ENCODE data around the gene TMPRSS2.

Gene TMPRSS2

DNA sequence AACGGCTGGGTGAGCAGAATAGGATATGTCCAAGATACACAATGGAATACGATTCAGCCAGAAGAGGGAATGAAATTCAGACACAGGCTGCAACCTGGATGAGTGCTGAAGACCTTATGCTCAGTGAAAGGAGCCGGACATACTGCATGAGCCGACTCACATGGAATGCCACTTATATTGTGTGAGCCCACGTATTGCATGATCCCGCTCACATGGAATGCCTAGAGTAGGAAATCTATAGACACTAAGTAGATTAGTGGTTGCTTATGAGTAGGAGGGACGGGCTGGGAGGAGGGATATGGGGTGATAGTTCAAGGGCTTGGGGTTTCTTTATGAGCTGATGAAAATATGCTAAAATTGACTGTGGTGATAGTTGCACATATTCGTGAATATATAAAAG, 26.8 kb downstream of the TMPRSS2 start:
- Histone ChIP-seq H3K4me3 (ENCODE audit: low read depth, low read length) (no peak overlapping the region), H3K27me3 (ENCODE audit: control insufficient read depth, insufficient read depth, low read length) (no peaks in the 10 kb centered on the region), H3K36me3 (ENCODE audit: control insufficient read depth, insufficient read depth, low read length) (no peaks in the 10 kb centered on the region)

DNA sequence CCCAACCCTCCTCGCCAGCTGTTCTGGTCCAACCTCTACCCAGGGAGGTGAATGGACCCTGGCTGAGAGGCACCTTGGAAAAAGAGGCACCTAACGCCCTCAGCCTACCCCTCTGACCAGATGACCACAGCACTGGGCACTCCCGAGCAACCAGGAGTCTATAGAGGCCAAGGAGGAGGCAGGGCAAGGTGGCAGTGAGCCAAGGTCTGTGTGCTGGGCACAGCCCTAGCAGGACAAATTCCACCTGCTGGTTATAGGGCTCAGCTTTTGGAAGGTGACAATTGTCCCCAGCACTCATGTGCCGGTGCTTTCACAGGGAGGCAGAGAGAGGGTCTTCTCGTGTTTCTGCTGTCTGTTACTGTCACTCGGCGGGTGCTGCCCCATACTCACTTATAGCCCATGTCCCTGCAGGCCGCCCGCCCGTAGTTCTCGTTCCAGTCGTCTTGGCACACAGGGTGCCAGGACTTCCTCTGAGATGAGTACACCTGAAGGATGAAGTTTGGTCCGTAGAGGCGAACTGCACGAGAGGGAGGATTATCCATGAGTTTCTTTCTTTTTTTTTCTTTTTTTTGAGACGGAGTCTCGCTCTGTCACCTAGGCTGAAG, 27.8 kb downstream of the TMPRSS2 start:
- no peak overlapping the region for H3K9ac ChIP-seq (ENCODE audit: low read length)
- no peaks in the 10 kb centered on the region for H3K27me3 ChIP-seq (ENCODE audit: control insufficient read depth, insufficient read depth, low read length)
- no peaks in the 10 kb centered on the region for H3K9me3 ChIP-seq (ENCODE audit: control insufficient read depth, insufficient read depth, low read depth, low read length)
- no peaks in the 10 kb centered on the region for H3K36me3 ChIP-seq (ENCODE audit: control insufficient read depth, insufficient read depth, low read length)
- H3K4me3 ChIP-seq (ENCODE audit: low read depth, low read length) = no peak overlapping the region
- H3K27ac ChIP-seq (ENCODE audit: low read depth, low read length) = no peak overlapping the region
- H3K4me1 ChIP-seq (ENCODE audit: control insufficient read depth, insufficient read depth, low read length) = peaks cover 28% of the 10 kb centered on the region

More for the DNA sequence above, 26.8 kb downstream of the TMPRSS2 start:
- no peak overlapping the region for H3K27ac ChIP-seq (ENCODE audit: low read depth, low read length)
- peaks cover 28% of the 10 kb centered on the region for H3K4me1 ChIP-seq (ENCODE audit: control insufficient read depth, insufficient read depth, low read length)
- H3K9ac ChIP-seq (ENCODE audit: low read length) = no peak overlapping the region
- H3K9me3 ChIP-seq (ENCODE audit: control insufficient read depth, insufficient read depth, low read depth, low read length) = no peaks in the 10 kb centered on the region

DNA sequence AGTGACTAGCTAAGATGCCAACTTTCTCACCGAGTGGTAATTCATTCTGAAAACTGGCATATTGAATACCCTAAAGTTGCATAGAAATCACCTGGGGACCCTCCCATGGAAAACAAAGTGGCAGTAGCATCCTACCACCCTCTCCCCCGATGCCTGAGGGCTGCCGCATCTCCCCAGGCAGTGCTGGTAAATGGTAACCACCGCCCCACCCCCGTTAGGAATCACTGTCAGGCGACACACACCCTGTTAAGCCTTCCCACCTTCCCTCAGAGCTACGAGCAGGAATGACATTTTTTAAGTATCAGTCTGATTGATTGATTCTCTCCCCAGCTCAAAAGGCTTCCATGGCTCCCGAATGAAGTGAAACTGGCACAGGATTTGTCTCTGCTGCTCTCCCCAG, 28.3 kb downstream of the TMPRSS2 start:
- Histone ChIP-seq H3K27ac (ENCODE audit: low read depth, low read length) (no peak overlapping the region), H3K4me1 (ENCODE audit: control insufficient read depth, insufficient read depth, low read length) (peaks cover 28% of the 10 kb centered on the region), H3K27me3 (ENCODE audit: control insufficient read depth, insufficient read depth, low read length) (no peaks in the 10 kb centered on the region), H3K4me3 (ENCODE audit: low read depth, low read length) (no peak overlapping the region), H3K9me3 (ENCODE audit: control insufficient read depth, insufficient read depth, low read depth, low read length) (no peaks in the 10 kb centered on the region), H3K9ac (ENCODE audit: low read length) (no peak overlapping the region), H3K36me3 (ENCODE audit: control insufficient read depth, insufficient read depth, low read length) (no peaks in the 10 kb centered on the region)

DNA sequence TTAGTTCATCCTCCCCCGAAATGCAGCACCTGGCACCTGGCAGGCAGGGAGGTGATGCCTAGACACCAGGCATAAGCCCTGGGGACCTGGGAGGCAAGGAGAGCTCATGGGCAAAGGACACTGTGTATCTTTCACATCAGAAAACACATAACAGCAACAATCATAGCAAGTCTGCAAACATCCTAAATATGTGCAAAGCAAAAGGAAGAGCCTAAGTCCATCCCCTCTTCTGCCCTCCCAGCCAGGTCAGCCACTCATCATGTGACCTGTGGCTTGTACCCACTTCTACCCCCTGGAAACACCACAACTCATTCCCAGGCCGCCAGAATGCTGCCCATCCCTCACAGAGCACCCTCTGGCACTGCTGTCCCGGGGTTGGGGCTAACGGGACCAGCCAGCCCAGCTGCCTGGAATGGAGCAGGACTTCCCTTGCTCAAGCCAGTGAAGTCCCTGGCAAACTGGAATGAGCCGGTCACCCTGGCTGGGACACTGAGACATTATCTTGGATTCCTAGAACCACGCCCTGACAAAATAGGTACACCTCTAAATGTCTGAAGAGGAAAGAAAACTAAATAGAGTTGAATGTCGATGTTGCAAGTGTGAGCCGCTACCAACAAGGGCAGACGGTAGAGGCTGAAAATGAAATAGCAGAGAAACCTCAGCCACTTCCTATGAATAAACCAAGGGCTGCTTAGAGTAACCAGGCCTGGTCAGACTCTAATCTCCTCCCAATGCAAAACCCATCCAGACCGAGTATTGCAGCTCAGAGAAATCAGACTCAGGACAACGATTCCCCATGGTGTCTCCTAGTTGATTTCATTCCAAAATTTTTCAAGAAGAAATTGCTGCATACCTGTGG, 29.4 kb downstream of the TMPRSS2 start:
- Histone ChIP-seq H3K27ac (ENCODE audit: low read depth, low read length) (no peak overlapping the region), H3K9me3 (ENCODE audit: control insufficient read depth, insufficient read depth, low read depth, low read length) (no peaks in the 10 kb centered on the region), H3K4me3 (ENCODE audit: low read depth, low read length) (no peak overlapping the region; the same call in 1 of the 2 replicates), H3K27me3 (ENCODE audit: control insufficient read depth, insufficient read depth, low read length) (no peaks in the 10 kb centered on the region), H3K4me1 (ENCODE audit: control insufficient read depth, insufficient read depth, low read length) (peaks cover 28% of the 10 kb centered on the region), H3K36me3 (ENCODE audit: control insufficient read depth, insufficient read depth, low read length) (no peaks in the 10 kb centered on the region), H3K9ac (ENCODE audit: low read length) (no peak overlapping the region)

DNA sequence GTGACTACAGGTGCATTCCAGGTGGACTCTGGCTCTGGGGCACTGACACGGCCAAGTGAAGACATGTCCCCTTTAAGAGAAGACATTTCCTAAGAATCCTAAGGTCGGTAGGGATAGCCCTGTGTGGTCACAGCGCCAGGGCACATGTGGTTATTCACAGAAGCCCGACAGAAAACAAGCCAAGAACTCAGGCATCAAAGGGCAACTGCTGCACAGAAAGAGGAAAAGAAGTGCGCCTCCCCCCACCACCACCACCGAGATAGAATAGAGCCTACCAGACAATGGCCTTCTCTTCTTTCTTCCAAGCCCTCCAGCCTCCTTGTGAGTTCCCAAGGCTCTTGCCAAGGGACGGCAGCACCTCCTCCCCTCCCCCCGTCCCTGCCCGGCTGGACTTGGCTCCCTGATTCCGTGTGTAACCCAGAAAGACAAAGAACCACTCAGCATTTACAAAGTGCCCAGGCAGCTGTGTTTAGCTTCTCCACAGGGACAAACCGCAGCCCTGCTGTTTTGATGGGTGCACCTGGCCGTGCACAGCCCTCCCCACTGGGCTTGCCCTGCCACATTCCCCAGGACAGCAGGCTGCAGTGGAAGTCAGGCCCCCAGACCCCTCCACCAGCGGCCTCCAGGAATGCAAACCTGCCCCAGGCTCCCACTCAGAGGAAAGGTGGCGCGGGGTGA, 30.2 kb downstream of the TMPRSS2 start:
- H3K4me3 ChIP-seq (ENCODE audit: low read depth, low read length) = no peak overlapping the region; the same call in 1 of the 2 replicates
- H3K36me3 ChIP-seq (ENCODE audit: control insufficient read depth, insufficient read depth, low read length) = peaks cover 2% of the 10 kb centered on the region; the same call in 1 of the 2 replicates
- H3K9ac ChIP-seq (ENCODE audit: low read length) = no peak overlapping the region
- peaks cover 28% of the 10 kb centered on the region for H3K4me1 ChIP-seq (ENCODE audit: control insufficient read depth, insufficient read depth, low read length)
- no peaks in the 10 kb centered on the region for H3K9me3 ChIP-seq (ENCODE audit: control insufficient read depth, insufficient read depth, low read depth, low read length)
- H3K27me3 ChIP-seq (ENCODE audit: control insufficient read depth, insufficient read depth, low read length) = no peaks in the 10 kb centered on the region
- H3K27ac ChIP-seq (ENCODE audit: low read depth, low read length) = peak overlapping the region; percentile 29; the same call in 1 of the 2 replicates

DNA sequence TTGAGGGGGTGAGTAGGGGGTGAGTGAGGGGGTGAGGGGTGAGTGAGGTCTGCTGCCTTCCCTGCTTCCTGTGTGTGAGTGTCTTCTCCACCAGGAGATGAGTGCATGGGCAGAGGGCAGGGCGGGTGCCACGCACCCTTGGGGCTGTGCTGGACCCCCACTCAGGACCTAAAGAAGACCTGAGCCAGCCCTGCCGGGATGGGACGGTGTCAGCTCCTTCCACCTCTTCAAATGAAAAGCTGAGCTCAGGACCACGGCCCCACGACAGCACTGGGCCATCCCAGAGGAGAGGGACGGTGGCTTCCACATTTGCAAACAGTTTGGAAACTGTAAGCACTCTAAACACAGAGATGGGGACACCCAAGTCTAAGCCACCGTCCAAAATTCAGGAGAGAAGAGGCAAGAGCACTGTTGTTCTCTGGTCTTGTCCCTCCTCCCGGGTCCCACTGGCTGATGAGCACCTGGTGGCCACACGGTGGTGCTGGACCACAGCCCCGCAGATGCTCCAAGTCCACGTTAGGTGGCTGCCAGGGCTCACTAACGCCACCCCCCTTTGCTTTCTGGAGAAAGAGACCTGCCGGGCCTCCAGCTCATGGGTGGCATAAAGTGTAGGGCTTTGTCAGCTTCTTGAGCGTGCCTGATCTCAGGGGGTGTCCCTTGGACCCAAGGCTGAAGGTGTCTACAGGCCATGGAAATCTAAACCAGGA, 32.1 kb downstream of the TMPRSS2 start:
- H3K36me3 ChIP-seq (ENCODE audit: control insufficient read depth, insufficient read depth, low read length) = peaks cover 6% of the 10 kb centered on the region; the same call in 1 of the 2 replicates
- H3K9ac ChIP-seq (ENCODE audit: low read length) = no peak overlapping the region
- no peaks in the 10 kb centered on the region for H3K9me3 ChIP-seq (ENCODE audit: control insufficient read depth, insufficient read depth, low read depth, low read length)
- no peak overlapping the region for H3K27ac ChIP-seq (ENCODE audit: low read depth, low read length)
- H3K4me1 ChIP-seq (ENCODE audit: control insufficient read depth, insufficient read depth, low read length) = peaks cover 28% of the 10 kb centered on the region
- H3K27me3 ChIP-seq (ENCODE audit: control insufficient read depth, insufficient read depth, low read length) = no peaks in the 10 kb centered on the region
- no peak overlapping the region for H3K4me3 ChIP-seq (ENCODE audit: low read depth, low read length)

DNA sequence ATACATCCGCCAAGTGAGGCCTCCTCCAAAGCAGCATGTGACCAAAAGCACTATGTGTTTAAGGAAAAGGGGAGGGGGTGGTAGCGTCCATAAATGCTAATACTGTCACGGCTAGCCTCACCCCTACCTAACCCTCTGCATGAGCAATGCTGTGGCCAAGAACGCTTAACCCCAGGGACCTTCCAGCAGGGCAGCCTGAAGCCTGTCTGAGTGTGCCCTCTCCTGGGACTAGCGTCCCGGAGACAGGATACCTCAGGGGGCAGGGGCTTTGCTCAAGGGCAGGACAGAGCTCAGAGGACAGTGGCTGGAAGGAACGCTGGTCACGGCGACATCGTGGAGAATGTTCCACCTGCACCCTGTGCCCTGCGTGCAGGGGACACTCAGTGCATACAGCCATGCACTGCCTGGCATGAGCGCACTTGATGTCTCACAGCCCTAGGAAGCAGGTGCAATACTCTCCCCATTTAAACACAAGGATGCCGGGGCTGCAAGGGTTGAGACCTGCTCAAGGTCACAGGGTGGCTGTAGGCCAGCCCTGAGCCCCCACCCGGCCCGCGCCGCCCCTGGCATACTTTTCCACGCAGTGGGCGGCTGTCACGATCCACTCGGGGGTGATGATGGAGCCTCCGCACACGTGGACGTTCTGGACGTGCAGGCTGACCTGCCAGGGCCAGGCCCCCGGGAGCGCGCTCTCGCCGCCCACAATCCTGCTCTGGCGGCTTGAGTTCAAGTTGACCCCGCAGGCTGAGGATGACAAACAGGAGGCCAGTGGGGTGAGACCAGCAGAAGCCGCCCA, 35.0 kb downstream of the TMPRSS2 start:
- H3K4me3 ChIP-seq (ENCODE audit: low read depth, low read length) = no peak overlapping the region
- peaks cover 10% of the 10 kb centered on the region; the same call in 1 of the 2 replicates for H3K36me3 ChIP-seq (ENCODE audit: control insufficient read depth, insufficient read depth, low read length)
- no peaks in the 10 kb centered on the region for H3K9me3 ChIP-seq (ENCODE audit: control insufficient read depth, insufficient read depth, low read depth, low read length)
- H3K4me1 ChIP-seq (ENCODE audit: control insufficient read depth, insufficient read depth, low read length) = peaks cover 20% of the 10 kb centered on the region
- no peaks in the 10 kb centered on the region for H3K27me3 ChIP-seq (ENCODE audit: control insufficient read depth, insufficient read depth, low read length)
- H3K27ac ChIP-seq (ENCODE audit: low read depth, low read length) = no peak overlapping the region
- no peak overlapping the region for H3K9ac ChIP-seq (ENCODE audit: low read length)

DNA sequence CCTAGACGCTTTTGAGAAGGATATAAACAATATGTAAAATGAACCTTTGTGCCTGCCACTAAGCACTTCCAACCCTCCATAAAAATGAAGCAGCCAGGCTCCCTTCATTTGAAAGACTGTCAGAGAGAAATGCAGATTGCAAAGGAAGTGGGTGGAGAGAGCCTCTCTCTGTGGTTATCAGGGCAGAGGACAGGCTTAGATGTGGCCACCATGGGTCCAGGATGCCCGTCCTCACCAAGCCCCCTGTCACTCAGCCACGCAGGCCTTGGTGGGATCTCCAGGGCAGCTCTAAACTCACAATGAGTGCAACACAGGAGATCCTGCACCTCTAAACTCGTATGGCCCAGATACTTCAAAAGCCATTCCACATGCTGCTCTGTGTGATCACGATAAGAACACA, 37.9 kb downstream of the TMPRSS2 start:
- Histone ChIP-seq H3K9me3 (ENCODE audit: control insufficient read depth, insufficient read depth, low read depth, low read length) (0 out of 2 replicates have a peak, but pooled peaks cover 2% of the 10 kb centered on the region), H3K4me3 (ENCODE audit: low read depth, low read length) (no peak overlapping the region), H3K36me3 (ENCODE audit: control insufficient read depth, insufficient read depth, low read length) (peaks cover 29% of the 10 kb centered on the region; the same call in 1 of the 2 replicates), H3K4me1 (ENCODE audit: control insufficient read depth, insufficient read depth, low read length) (peaks cover 14% of the 10 kb centered on the region), H3K27ac (ENCODE audit: low read depth, low read length) (no peak overlapping the region), H3K9ac (ENCODE audit: low read length) (no peak overlapping the region), H3K27me3 (ENCODE audit: control insufficient read depth, insufficient read depth, low read length) (no peaks in the 10 kb centered on the region)

DNA sequence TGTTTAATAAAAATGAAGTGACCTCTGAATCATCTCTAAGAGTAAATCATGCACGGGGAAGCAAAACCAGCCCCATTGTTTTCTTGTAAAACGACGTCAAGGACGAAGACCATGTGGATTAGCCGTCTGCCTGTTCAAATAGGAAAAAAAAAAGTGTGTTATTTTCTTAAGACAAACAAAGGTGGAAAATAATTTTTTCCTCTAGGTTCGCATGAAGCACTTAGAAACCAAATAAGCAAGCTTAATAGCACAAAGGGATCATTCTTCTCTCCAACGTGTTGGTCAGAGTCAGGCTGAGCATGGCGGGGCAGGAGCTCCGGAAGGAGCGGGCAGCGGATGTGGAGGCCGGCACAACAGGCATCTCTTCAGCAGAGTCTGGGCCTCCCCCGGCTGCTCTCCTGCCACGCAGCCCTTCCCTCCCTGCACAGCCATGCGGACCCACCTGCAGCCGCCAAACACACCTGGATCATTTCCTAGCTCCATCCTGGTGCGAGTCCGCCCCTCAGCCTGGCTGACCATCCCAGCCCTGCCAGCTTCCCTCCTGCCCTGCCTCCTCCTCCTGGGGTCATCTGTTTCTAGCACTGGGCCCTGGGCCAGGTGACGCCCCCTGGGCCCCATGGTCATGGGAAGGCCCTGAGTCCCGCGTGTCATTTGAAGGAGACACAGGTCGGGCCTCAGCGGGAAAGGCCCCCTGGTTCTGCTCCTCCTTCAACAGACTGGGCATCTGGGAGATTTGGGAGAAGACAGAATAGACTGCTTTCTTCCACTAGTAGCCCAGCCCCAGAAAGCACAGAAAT, 41.7 kb downstream of the TMPRSS2 start:
- Histone ChIP-seq H3K9me3 (ENCODE audit: control insufficient read depth, insufficient read depth, low read depth, low read length) (peaks cover 22% of the 10 kb centered on the region), H3K4me3 (ENCODE audit: low read depth, low read length) (no peak overlapping the region), H3K36me3 (ENCODE audit: control insufficient read depth, insufficient read depth, low read length) (peaks cover 29% of the 10 kb centered on the region; the same call in 1 of the 2 replicates), H3K9ac (ENCODE audit: low read length) (no peak overlapping the region), H3K4me1 (ENCODE audit: control insufficient read depth, insufficient read depth, low read length) (peaks cover 14% of the 10 kb centered on the region), H3K27ac (ENCODE audit: low read depth, low read length) (no peak overlapping the region), H3K27me3 (ENCODE audit: control insufficient read depth, insufficient read depth, low read length) (no peaks in the 10 kb centered on the region)
